Non-pigmented ciliary epithelial cell (primary cell): ENCODE data around the gene ASCL2.

Source experiments
- DNase-seq: peaks from one replicate; pipeline ENCODE4 v3.0.0-alpha.2; 2010; ENCODE audit warnings: low read depth

The ASCL2 gene

DNA sequence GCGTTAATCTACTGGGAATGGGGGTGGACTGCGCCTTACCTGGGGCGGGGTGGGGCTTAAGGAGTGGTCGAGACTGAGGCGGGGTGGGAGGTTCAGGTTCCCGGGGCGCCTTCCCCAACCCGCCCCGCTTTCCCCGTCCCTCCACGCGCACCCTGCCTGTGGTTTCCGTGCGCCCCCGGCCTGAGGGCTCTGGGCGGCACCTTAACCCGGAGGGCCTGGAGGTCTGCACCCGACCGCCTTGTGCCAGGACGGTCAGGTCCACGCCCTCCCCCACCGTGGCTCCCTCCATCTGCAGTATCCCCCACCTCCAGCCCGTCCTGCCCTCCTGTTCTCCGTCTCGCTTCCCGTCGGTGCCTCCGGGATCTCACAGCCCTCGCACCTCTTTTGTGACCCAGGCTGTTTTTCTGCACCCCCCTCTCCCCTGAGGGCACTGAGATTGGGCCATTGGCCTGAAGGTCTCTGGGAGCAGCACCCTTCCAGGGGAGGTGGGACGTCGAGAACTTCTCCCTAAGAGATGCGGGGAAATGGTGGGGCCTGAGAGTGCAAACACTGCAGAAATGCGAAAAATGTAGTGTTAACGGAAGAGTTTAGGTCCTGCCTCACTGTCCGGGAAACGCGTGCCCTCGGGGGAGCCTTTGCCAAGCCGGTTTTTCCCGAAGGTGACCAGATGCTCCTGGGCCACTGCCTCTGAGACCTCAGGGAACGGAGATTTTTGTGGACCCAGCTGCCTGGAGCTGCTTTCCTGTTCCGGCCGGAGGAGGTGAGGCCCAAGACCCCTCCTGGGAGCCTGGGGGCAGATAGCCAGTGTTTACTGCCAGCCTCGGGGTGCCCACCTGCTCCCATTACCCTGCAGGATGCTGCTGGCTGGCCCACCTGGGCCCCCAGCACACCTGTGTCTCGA, 1.2 kb upstream of the ASCL2 start:
- DNase-seq: no peak

DNA sequence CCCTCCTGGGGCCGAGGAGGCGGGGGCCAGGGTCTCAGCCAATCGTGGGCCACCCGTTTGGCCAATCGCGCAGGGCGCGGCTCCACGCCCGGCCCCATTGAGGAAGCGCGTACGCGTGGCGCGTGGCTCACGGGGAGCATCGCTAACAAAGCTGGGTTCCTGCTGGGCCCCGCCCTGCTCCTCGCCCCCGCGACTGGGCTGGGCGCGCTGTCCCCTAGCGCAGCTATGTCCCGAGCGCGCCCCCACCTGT, 614 bp upstream of the ASCL2 start:
- no peak for DNase-seq

DNA sequence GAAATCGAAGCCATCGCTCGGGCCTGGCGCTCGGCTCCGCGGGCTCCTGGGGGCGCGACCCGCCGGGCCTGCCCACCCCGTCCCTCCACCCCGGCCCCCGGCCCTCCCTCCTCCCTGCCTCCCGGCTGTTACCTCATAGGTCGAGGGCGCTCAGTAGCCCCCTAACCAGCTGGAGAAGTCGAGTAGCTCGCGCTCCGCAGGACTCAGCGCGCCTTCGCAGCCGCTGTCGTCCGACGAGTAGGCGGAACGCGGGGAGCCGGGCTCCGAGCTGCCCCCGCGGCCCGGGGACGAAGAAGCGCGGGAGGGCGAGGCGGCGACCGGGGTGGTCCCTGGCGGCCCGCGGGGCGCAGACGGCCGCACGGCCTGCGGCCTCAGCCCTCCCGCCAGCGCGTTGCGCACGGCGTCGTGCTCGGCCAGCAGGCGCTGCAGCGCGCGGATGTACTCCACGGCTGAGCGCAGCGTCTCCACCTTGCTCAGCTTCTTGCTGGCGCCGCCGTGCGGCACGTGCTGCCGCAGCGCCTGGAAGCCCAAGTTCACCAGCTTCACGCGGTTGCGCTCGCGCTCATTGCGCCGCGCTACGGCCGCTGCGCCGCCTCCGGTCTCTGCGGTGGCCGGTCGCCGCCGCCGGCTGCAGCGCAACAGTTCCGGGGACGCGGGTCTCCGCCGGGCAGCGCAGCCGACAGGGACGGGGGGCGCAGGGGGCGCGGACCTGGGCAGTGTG, 627 bp downstream of the ASCL2 start:
- no peak for DNase-seq

DNA sequence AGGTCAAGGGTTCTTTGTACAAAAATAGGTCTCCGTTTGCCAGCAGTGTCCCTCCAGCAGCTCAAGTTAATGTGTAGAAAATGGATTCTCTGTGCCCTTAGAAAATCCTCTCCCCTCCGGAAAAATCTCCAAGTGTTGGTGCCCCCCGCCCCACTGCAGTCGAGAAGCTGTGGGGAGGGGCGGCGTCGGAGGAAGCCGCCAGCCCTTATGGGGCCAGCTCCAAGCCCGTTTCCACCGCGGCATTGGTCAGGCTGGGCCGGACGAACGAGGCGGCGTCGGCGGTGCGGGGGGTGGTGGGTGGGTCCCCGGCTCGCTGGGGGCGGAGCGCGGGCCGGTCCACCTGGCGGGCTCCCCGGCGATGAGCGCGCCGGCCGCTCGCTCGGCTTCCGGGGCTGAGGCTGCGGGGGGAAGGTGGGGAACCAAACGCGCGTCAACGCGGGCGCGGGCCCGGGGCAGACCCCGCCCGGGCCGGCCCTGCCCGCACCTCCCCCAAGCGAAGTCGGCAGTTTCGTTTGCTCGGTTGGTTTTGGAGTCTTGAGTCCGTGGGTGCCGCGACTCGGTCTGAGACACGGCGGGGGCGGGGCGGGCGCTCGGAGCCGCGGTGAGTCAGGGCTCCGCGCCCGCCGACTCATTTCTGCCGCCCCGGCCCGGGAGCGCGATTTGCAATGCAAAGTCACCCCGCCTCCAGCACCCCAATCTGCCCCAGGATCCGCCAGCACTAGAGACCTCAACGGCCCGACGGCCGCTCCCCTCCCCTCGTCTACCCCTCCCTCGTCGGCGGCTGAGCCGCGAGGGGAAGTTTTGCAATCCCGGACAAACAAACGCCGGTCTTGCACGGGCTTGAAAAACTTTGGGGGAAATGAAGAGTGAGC, 1.4 kb downstream of the ASCL2 start:
- no peak for DNase-seq

DNA sequence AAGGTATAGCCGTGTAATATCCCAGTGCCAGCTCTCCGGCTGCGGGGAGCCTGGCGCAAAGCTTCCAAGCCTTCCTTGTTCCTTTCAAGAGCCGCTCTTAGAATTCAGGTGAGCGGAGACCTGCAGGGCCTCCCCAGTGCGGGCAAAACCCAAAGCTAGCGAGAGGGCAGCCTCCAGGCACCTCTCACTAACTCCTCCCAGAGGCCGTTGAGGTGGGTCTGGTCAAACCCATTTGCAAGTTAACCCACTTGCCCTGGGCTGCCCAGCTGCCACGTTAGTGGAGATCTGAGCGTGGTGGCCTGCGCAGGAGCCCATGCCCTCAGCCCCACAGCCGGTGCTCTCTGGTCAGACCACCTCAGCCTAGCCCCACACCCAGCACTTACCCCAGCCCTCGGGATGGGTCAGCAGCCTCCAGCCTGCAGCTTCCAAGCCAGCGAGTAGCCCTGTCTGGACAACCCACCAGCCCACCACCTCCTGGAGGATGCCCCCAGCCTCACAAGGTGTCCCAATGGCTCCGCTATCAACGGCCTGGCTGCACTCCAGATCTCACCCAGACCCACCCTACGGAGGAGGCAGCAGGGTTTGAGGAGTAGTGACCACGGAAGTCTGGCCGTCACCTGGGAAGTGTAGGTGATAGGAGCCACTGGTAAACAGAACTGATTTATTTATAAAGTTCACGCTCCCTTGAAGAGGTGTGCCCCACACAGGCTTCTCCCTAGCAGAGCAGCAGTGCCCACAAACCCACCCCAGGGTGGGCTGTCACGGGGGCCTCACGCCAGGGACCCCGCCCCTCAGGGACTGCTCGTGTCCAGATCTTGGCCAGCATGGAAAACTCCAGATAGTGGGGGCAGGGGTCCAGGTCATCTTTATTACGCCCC, 2.3 kb downstream of the ASCL2 start:
- DNase-seq: no peak

DNA sequence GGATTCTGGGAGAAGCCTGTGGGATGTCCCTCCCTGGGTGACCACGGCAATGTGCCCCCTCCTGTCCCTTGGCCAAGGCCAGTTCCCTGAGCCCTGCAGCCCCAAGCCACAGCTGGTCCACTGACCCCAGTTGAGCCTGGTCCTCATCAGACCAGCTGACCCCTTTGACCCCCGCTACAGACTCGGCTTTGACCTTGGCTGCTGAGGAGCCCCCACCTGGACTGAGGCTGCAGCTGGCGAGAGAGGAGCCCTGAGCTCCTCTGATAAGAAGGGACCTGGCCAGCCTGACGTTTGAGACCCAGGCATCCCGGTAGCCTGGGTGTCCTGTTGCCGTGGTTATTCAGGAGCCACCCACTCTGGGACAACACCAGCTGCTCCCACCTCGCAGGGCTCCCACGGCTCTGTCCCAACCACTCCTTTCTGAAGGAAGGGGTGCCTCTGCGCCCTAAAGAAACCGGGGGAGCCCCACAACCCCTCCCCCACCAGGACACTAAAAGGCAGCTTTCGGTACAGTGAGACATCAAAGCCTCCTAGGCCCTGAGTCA, 3.0 kb downstream of the ASCL2 start:
- DNase-seq: no peak

DNA sequence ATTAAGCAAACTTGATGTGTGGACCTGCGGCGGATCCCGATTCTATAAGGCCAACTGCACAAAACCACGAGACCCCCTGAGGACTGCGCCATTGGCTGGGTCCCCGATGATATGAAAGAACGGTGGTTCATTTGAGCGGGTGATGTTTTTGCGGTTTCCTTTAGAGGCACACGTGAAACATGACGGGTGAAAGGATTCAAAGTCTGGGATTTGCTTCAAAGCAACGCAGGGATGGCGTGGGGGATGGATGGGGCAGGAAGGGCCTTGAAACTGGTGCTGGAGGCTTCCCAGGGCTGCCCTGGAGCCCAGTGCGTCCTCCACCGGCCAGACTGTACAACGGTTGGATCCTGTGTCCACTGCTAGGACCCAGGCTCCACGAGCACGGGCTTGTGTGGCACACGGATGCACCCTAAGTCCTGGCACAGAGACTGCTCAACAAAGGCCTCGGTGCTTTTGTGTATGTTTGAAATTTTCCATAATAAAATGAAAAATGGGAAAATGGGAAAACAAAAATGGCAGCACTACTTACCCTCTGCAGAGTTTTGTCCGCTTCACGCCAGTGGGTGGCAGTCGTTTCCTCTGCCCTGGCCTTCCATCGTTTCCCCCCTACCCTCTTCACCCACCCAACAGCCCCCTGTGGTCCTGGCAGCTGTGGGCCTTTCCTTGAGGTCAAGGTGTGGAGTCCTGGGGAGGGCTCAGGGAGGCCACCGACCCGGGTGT, 3.6 kb downstream of the ASCL2 start:
- no peak for DNase-seq

DNA sequence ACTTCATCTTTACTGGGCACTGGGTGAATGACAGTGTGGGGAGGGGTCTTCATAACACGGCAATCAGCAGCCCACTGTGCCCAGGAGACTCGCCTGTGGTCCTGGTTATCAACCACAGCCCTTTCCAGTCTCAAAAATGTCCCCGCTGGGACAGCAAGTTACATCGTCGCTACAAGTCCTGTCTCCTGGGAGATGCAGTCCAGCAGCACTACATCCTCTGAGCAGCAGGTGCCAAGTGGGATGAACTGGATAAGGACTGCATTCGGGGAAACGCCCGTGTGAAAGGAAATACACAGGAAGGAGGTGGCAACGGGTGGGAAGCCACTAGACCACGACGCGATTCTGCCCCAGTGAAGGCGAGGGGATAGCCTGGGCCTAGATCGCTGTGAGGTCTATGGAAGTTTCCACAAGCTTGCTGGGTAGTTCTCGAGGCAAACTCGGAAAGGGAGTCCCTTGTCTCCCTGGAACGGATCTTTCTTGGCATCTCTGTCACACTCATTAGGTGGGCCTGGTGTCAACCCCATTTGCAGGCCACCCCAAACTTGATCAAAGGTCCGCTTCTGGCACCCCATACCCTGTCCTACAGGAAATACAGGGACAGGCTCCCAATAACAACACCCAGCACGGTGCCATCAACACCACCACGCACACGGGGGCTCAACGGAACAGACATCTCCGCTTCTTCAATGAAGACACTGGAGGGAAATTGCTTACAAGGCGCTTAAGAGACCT, 4.4 kb downstream of the ASCL2 start:
- no peak for DNase-seq

DNA sequence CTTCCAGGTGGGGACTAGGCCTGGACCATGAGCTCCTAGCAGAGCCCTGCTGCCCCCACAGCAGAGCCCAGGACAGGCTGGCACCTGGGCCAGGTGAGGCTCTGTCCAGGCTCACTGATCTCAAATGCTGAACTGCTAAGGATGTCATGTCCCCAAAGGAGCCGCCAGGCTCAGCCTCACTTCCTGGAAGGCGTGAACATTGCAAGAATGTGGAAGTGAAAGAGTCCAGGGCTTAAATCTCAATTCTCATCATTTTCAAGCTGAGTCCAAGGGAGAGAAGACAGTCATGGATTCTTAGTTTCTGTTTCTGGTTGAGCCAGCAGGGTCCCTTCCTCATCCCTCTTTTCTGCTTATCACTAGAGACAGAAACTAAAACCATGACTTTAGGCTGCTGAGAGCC, 5.0 kb downstream of the ASCL2 start:
- no peak for DNase-seq

DNA sequence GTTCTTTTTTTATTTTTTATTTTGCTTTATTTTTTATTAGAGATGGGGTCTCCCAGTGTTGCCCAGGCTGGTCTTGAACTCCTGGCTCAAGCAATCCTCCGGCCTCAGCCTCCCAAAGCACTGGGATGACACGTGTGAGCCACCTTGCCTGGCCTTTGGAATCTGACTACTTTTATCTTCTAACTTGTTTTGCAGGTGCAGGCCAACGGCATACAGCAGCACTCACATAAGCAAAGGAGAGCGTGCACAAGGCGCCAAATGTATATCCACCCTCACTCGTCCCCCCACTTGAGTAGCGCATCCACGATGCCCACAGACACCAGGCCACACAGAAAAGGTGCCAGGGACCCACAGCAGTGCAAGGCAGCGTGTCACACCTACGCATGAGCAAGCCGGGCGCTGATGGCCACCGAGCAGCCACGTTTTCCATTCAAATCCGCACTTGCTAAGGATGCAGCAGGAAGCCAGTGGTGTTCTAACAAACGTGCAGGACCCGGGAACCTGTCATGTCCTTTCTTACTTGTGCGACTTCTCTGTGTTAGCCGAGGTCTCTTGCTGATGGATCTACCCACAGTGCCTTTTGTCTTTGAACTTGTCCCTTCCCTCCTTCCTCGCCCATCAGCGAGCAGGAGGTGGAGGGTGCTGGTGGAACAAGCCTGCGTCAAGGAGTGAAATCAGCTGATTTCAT, 5.9 kb downstream of the ASCL2 start:
- DNase-seq: no peak

DNA sequence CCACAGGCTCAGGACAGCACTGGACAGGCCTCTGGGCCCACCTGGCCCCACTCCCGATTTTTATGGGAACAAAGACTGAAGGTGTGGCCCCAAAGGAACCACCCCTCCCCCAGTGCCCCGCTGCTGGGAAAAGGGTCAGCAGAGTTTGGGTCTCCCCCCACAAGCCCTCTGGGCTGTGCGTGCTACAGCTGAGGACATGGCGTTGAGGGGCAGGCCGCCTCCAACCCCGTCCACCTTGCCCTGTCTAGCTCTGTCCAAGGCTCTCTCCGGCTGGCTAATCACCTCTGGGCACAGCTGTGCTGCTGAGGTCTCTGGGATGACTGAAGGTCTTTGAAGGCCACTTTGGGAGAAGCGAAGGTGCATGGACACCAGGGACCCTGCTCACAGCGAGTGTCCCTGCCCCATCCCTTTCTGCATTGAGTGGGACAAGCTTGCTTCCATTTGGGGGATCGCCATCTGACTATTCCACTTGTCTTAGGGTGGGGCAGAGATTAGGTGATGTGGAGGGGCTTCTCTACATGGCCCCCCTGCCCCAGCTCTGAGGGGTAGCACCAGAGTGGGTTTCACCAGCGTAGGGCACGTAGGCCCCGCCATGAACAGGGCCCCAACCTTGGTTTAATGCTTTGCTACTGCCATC, 6.5 kb downstream of the ASCL2 start:
- DNase-seq: no peak

DNA sequence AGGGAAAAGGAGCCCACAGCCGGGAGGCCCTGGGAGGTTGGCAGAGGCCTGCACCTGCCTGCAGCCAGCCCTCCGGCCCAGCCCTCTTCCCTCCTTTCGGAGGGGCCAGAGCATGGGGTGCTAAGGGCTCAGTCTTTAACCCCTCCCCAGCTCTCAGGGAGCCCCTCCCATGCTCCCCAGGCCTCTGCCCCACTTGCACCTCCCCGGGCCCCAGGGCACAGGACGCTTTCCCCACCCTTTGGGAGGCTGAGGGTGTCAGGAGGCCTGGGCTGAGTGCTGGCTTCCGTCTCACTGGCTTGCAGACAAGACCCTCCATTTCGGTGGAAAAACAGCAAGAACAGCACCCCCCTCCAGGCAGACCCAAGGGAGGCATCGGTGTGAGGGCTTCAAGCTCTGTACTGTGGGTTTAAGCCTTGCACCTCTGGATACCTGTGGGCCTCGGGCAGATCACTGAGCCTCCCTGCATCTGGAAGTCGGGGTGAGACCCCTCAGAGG, 7.3 kb downstream of the ASCL2 start:
- no peak for DNase-seq

DNA sequence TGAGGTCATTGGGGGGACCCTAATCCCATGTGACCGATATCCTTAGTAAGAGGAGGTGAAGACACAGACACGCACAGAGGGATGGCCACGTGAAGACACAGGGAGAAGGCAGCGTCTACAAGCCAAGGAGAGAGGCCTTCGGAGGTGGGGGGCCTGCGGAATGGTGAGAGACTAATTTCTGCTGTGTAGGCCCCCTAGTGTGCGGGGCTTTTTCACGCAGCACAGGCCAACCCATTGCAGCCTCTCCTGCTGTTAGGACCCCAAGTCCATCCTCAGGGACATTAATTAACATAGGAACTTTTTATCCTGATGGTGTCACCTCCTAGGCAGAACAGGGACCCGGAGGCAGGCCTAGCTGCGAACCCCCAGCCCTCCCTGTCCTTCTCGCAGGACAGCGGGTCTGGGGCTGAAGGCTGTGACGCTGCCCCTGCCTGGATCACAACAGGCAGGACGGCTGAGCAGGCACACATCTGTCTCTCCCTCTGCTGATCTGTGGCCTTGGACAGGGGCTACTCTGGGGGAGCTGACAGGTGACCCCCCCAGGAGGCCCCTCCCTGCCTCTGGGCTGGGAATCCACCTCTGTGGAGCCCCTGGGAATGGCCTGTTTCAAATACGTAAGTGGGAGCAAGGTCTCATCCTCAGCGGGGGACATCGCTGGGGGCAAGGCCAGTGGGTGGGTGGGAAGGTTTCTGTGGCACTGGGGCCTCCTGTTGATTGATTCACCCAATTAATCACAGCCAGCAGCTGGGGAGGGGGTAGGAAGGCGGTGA, 7.9 kb downstream of the ASCL2 start:
- no peak for DNase-seq

DNA sequence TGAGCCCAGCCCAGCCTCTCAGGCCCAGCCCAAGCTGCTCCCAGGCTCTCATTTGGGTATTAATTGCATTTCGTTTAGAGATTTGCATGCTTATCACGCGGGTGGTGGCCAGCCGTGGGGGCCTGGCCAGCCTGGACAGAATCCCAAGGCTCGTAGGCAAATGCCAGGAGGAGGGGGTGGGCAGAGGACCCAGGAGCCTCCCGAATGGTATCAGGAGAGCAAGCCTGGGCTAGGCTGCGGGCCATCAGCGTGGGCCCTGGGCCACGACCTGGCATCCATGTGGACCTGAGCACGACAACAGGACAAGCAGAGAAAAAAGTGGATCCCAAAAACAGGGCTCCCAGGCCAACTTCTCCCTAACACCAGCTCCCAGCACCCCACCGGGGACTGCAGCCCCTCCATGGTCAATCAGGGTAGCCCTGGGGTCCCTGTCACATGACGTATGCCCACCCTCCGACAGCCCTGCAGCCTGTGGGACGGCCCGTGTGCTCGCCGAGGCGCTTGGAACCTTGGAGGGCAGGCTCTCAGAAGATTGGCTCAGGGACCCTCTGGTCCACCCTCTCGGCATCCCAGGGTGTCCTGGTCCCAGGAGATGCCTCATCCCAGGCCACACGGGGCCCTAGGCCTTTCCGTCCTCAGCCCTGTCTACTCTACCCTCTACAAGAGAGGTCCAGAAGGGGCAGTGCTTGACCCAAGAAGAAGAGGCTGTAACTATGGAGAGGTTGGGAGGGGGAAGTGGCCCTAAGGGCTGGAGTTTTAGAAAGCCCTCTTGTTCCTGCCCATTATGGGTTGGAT, 8.8 kb downstream of the ASCL2 start:
- no peak for DNase-seq

DNA sequence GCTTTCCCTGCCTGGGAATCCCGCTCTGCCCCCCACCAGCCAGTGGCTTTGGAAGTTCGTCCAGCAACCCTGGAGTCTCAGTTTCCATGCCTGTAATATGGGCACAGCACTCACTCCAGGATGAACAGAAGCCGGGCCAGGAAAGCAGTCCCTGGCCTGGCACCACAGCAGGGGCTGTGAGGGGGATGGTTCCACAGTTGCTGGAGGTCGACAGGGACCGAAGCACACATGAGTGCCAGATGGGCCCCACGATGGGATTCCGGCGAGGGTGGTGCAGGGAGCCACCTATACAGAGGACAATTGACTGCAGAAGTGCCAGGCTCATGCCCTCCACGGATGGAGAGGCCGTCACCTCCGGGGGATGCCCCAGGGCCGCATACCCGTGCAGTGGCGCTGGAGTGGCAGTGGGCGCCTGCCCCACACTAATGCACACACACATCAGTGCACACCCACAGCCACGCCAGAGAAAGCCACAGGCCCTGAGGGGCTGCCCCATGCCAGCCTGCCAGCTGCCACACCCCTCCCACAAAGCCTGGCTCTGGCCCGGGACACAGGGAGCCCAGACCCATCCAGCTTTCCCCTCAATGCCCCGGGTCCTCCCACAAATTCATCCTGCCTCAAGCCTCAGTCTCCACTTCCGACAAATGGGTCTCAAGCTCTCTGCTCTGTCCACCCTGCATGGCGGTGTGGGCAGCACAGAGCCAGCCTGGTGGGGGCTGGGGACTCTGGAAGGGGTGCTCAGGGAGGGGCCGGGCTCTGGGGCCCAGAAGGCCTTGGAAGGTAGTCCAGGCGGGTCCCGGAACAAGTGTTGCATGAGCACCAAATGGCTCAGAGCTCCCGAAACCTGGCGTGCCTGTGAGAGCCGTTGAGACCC, 9.7 kb downstream of the ASCL2 start:
- no peak for DNase-seq

DNA sequence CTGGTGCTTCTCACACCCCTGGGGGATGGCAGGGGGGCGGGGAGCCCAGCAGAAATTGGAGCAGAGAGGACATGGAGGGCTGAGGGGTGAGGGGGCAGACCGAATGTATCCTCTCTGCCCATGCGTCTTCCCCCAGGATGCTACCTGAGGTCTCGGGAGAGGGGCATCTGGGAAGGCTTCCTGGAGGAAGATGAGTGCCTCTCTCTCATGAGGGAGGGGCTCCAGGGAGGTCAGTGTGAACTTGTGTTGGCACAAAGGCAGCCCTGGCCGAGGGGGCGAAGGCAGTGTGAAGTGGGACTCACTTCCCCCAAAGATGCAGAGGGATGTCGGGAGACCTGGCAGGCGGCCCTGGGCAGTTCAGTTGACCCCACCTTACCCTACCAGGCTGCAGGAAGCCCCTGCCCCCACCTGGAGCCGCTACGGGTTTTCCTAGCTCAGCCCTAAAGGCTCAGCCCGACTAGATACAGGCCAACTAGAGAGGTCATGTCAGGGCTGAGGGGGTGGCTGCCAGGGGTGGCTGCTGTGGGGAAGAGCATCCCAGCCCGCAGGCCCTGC, 10.4 kb downstream of the ASCL2 start:
- no peak for DNase-seq
